ENCODE data around the gene KDM4D.

GRCh38 chr11:94928117-94928990, 45.2 kb upstream of the KDM4D start:
- TF ChIP-seq ZFP30 (CRISPR knock-in tag; IDR thresholded peaks at IDR 0.05) (no peak), BACH2 (CRISPR knock-in tag; IDR thresholded peaks at IDR 0.05; ENCODE audit: borderline replicate concordance) (no peak), OSR1 (CRISPR knock-in tag; IDR thresholded peaks at IDR 0.05) (no peak), TOX (CRISPR knock-in tag; IDR thresholded peaks at IDR 0.05; ENCODE audit: borderline replicate concordance) (no peak), GLIS3 (CRISPR knock-in tag; IDR thresholded peaks at IDR 0.05) (no peak), ZNF70 (CRISPR knock-in tag; IDR thresholded peaks at IDR 0.05) (no peak), PATZ1 (CRISPR knock-in tag; IDR thresholded peaks at IDR 0.05; ENCODE audit: borderline replicate concordance) (no peak), POU6F1 (CRISPR knock-in tag; IDR thresholded peaks at IDR 0.05; ENCODE audit: borderline replicate concordance, low read depth) (no peak), RARB (CRISPR knock-in tag; IDR thresholded peaks at IDR 0.05) (no peak)

Data from SK-N-SH treated with all-trans-retinoic acid at 6 μM for 48 hours (cell line).